Stimulated activated CD4-positive, alpha-beta T cell treated with anti-CD3 and anti-CD28 coated beads, TNF-alpha, amount 100 ng/mL, for 24 hours (primary cell): ENCODE results near the gene NPHP1.
A peak's percentile ranks its signal among the peaks of the same experiment; 100 is the strongest.
"Not testable (repeated sequence)": the region's sequence is repeated elsewhere in the genome, so short reads cannot be mapped to it uniquely, and the experiment has no call there.

ENCODE experiments used
- DNase-seq, 3 experiments: peaks; one replicate each; pipeline ENCODE4 v3.0.0-alpha.2; 2020; ENCODE audit warnings: low read depth in 3 of 3

Gene NPHP1

GRCh38 chr2:110204408-110205385, at the start of gene NPHP1:
NPHP1 (minus strand) TSS chr2:110205013; CDS start chr2:110204968, 45 bp downstream.
- peak; percentile 75 to 79 (median 76) for DNase-seq

GRCh38 chr2:110248081-110248795, 43.4 kb upstream of the NPHP1 start:
- DNase-seq, result not testable (repeated sequence)

GRCh38 chr2:110245488-110246435, 40.9 kb upstream of the NPHP1 start:
- not testable (repeated sequence) for DNase-seq

GRCh38 chr2:110243283-110243682, 38.5 kb upstream of the NPHP1 start:
- not testable (repeated sequence) for DNase-seq

- not testable (repeated sequence) for DNase-seq
Measured at GRCh38 chr2:110234514-110234913, 29.7 kb upstream of the NPHP1 start.

- DNase-seq, result not testable (repeated sequence)
Measured at GRCh38 chr2:110229886-110230285, 25.1 kb upstream of the NPHP1 start.

GRCh38 chr2:110222626-110223025, 17.8 kb upstream of the NPHP1 start:
- DNase-seq, result not testable (repeated sequence)

GRCh38 chr2:110221938-110222337, 17.1 kb upstream of the NPHP1 start:
- no peak for DNase-seq

- no peak for DNase-seq
Measured at GRCh38 chr2:110220190-110220564, 15.4 kb upstream of the NPHP1 start.

GRCh38 chr2:110219496-110220189, 14.8 kb upstream of the NPHP1 start:
- DNase-seq, result no peak

GRCh38 chr2:110218889-110219288, 14.1 kb upstream of the NPHP1 start:
- not testable (repeated sequence) for DNase-seq

GRCh38 chr2:110216803-110217202, 12.0 kb upstream of the NPHP1 start:
- DNase-seq, result no peak

- no peak for DNase-seq
Measured at GRCh38 chr2:110216199-110216598, 11.4 kb upstream of the NPHP1 start.

GRCh38 chr2:110215566-110216158, 10.8 kb upstream of the NPHP1 start:
- no peak for DNase-seq

GRCh38 chr2:110215091-110215490, 10.3 kb upstream of the NPHP1 start:
- no peak for DNase-seq

- DNase-seq, result not testable (repeated sequence)
Measured at GRCh38 chr2:110213522-110213921, 8.7 kb upstream of the NPHP1 start.

- peak; percentile 25 to 52 (median 38) for DNase-seq
Measured at GRCh38 chr2:110211938-110212858, 7.4 kb upstream of the NPHP1 start, which contains the start of gene MTLN. MTLN (minus strand) TSS chr2:110212547; CDS start chr2:110212525, 22 bp downstream.

- DNase-seq, result no peak
Measured at GRCh38 chr2:110205660-110206455, 1.0 kb upstream of the NPHP1 start.
